Right lobe of liver (tissue), 6 donors: ENCODE measurements around the gene NME4. TPM values are rescaled to one million over a fixed set of nuclear protein-coding genes. Genes with fewer than 3 reads are reported as not detected.

Experiments
- ATAC-seq, 4 donors: fragments of 200-7000 bp; cut with Tn5 transposase; one replicate each; pipeline ENCODE4 v1.9.1; 2020; ENCODE audit warnings: mild to moderate bottlenecking in 4 of 4, moderate library complexity in 4 of 4
- DNase-seq, 3 donors: peaks; one replicate each; pipeline ENCODE4 v3.0.0-alpha.2; 2020
- H3K27ac ChIP-seq, 3 donors: fragments of 200-600 bp; one replicate each; pipeline ENCODE4 v1.8.0; 2022
- H3K27me3 ChIP-seq, 2 donors: fragments of 200-600 bp; one replicate each; pipeline ENCODE4 v1.8.0; 2022
- H3K36me3 ChIP-seq, 4 donors: fragments of 200-600 bp; sonication (generic) in 1 of 4; one replicate each; pipeline versions ENCODE4 v1.5.1 to v1.8.0; 2017 to 2022; ENCODE audit warnings: control low read depth in 1 of 4
- H3K4me1 ChIP-seq, 4 donors: fragments of 200-600 bp; sonication (generic) in 1 of 4; one replicate each; pipeline versions ENCODE4 v1.5.1 to v1.8.0; 2017 to 2022; ENCODE audit warnings: control low read depth in 1 of 4
- H3K4me3 ChIP-seq, 3 donors: fragments of 200-600 bp; one replicate each; pipeline ENCODE4 v1.8.0; 2022
- H3K9me3 ChIP-seq, 4 donors: fragments of 200-600 bp; sonication (generic) in 1 of 4; one replicate each; pipeline versions ENCODE4 v1.5.1 to v1.8.0; 2017 to 2022; ENCODE audit warnings: control low read depth in 1 of 4
- CTCF ChIP-seq, 4 donors: fragments of 200-600 bp in 3 of 4; fragments of 450-650 bp in 1 of 4; IDR thresholded peaks; one replicate each; pipeline versions ENCODE4 v1.5.1 to v1.8.0; 2016 to 2022; ENCODE audit warnings: antibody characterized with exemption in 4 of 4, mild to moderate bottlenecking in 2 of 4
- POLR2A ChIP-seq: fragments of 450-650 bp; IDR thresholded peaks from one replicate; pipeline ENCODE4 v1.6.1; 2017; ENCODE audit warnings: antibody characterized with exemption, mild to moderate bottlenecking
- WGBS: methylation state at CpG from one replicate; pipeline ENCODE4 v1.1.6; 2018; ENCODE audit warnings: low coverage, low lambda C conversion rate; ENCODE audit not compliant: insufficient coverage; ENCODE audit errors: missing lambda C conversion rate; 5-methylcytosine and 5-hydroxymethylcytosine counted together
- intact Hi-C, 2 donors: fragments of 100-400 bp; cut with DNase I; formaldehyde crosslinking; loops; one replicate each; pipeline versions ENCODE4 v1.11.2 to v1.14.1; 2022
- total RNA-seq, 6 experiments: library from RNA; depleted of rRNA in 2 of 6; stranded (reverse); fragments of >200 nt in 2 of 6; fragmentation: NEBNext Ultra II Directional in 3 of 6; extraction: Animal tissue kit (Norgen Biotek cat#: 25700) in 3 of 6; gene quantifications; one replicate each; pipeline versions ENCODE4 v1.1.0 to v1.2.4, GENCODE V29; 2016 to 2023
- donor health status: DM: no; HTN: yes; CAD: no.
- donor health status: DM: no; HTN: no; CAD: no.
- donor health status: DM: no; HTN: no; CAD: no.
- donor health status: DM: no; HTN: yes; CAD: no.
- donor health status: DM: no; HTN: yes; CAD: no.

Gene NME4
- total RNA-seq, 6 experiments from 2014 or later = 50.3 to 83.6 (median 61.0) TPM

DNA sequence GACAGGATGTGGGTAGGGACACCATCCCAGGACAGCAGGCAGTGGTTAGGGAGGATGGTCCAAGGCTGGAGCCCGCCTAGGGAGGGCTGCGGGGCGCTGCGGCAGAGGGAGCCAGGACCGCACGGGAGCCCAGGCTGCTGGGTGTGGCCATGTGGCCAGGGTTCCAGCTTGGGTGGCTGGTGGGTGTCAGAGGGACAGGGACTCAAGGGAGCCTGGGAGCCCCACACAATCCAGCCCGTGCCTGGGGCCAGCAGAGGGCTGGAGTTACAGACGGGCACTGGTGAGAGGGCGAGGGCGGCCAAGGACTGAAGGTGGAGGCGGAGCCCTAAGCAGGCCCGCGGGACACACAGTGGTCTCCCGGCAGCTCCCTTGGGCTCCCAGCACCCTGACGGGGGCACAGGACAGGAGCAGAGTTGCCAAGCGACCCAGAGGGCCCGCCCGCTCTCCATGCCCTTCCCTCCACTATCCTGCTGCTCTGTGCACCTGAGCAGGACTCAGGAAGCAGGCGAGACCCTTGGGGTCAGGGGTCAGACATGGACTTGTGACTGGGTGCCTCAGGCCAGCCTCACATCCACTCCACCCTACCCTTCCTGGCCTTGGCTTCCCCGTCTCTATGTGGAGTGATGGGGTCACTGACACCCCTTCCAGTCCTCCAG, 33.8 kb upstream of the NME4 start:
- H3K4me1 ChIP-seq = no peaks in the 10 kb centered on the region
- intact Hi-C loops = loop anchor here in 1 of 2 donors (10.0 kb wide), 1 partner anchor 128 kb away; the partner anchor contains the start of gene FAM234A

DNA sequence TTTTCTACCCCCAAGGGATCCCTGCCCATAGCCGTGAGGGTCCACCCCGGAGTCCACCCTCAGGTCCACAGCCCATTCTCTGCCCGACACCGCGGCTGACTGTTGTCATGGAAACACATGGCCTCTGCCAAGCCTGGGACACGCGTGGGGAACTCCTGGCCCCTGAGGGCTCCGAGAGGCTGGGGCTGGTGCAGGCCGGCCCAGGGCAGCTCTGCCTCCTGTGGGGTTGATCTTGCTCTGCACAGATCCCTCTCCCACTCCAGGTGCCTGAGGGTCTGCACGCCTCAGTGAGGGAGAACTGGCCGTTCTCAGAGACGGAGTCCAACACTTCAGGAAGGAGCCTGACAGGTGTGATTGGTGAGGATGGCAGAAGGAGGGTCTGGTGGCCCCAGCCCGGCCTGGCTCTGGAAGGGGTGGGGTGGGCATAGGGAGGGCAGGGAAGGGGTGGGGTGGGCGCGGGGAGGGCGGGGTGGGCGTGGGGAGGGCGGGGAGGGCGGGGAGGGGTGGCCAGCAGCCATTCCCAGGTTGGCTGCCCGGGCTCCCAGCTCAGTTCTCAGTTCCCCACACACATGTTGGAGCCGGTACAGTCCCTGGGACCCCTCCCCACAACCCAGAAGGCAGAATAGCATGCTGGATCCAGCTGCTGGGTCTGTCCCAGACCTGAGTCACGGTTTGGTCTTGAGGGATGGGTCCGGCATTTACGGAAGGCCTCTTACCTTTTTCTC, 33.1 kb upstream of the NME4 start:
- 23% methylated on average over 11 of the region's 24 CpGs for WGBS
- intact Hi-C loops = loop anchor here in 1 of 2 donors (10.0 kb wide), 1 partner anchor 129 kb away; the partner anchor contains the start of gene FAM234A
- ATAC-seq = no peak

More for the DNA sequence above, 33.8 kb upstream of the NME4 start:
- 52% methylated on average over 5 of the region's 20 CpGs for WGBS
- Histone ChIP-seq H3K27me3 (no peaks in the 10 kb centered on the region), H3K9me3 (no peaks in the 10 kb centered on the region), H3K27ac (no peak overlapping the region), H3K4me3 (no peak overlapping the region), H3K36me3 (peaks cover 0 to 17% (median 0%) of the 10 kb centered on the region in 4 donors)
- TF ChIP-seq POLR2A = no peak
- no peak for TF ChIP-seq CTCF (IDR thresholded peaks at IDR 0.05)
- ATAC-seq (no peak), DNase-seq (no peak)

GRCh38 chr16:364595-365491, 32.2 kb upstream of the NME4 start:
- Histone ChIP-seq H3K4me1 (peaks cover 0 to 3% (median 2%) of the 10 kb centered on the region in 4 donors), H3K36me3 (peaks cover 0 to 25% (median 0%) of the 10 kb centered on the region in 4 donors), H3K4me3 (no peak overlapping the region), H3K27me3 (no peaks in the 10 kb centered on the region), H3K27ac (no peak overlapping the region), H3K9me3 (no peaks in the 10 kb centered on the region)
- no peak for DNase-seq
- no peak for ATAC-seq
- intact Hi-C loops = loop anchor here in 1 of 2 donors (10.0 kb wide), 1 partner anchor 130 kb away; the partner anchor contains the start of gene FAM234A
- TF ChIP-seq CTCF (IDR thresholded peaks at IDR 0.05) (no peak), POLR2A (no peak)
- 67% methylated on average over 5 of the region's 19 CpGs for WGBS

More for the DNA sequence above, 33.1 kb upstream of the NME4 start:
- Histone ChIP-seq H3K4me1 (no peaks in the 10 kb centered on the region), H3K27me3 (no peaks in the 10 kb centered on the region), H3K4me3 (no peak overlapping the region), H3K27ac (no peak overlapping the region), H3K36me3 (peaks cover 0 to 24% (median 0%) of the 10 kb centered on the region in 4 donors), H3K9me3 (no peaks in the 10 kb centered on the region)
- DNase-seq = no peak
- no peak for TF ChIP-seq POLR2A
- no peak for TF ChIP-seq CTCF (IDR thresholded peaks at IDR 0.05)

DNA sequence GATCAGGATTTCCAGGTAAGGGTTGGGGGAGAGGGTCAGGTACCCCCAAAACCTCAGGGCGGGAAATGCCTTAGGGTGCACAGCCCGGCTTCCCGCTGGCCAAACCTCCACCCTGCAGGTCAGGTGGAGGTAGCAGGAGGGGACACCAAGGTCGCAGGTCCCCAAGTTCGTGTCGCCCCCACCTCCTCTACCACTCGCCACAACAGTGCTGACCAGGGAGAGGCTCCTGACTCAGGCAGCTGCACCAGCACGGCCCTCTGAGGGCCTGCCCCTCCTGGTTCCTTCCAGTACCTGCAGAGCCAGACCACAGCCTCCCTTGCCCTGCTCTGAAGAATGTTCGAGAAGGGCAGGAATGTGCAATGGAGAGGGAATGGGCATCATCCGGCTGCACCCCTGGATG, 30.5 kb upstream of the NME4 start:
- no peak overlapping the region for H3K27ac ChIP-seq
- intact Hi-C loops = loop anchor here in 1 of 2 donors (10.0 kb wide), 1 partner anchor 132 kb away; the partner anchor contains the start of gene FAM234A
- H3K9me3 ChIP-seq = no peaks in the 10 kb centered on the region
- WGBS = 100% methylated on average over 1 of the region's 10 CpGs
- no peak overlapping the region for H3K4me3 ChIP-seq
- DNase-seq = no peak
- no peak for ATAC-seq
- no peaks in the 10 kb centered on the region for H3K27me3 ChIP-seq
- TF ChIP-seq CTCF (IDR thresholded peaks at IDR 0.05) (no peak), POLR2A (no peak)
- H3K4me1 ChIP-seq = peaks cover 0 to 5% (median 2%) of the 10 kb centered on the region in 4 donors
- H3K36me3 ChIP-seq = peaks cover 0 to 25% (median 0%) of the 10 kb centered on the region in 4 donors
